ENCODE measurements around the gene UBAC1.

UBAC1 gene

GRCh38 chr9:135965124-135965756, 4.1 kb upstream of the UBAC1 start:
- no peak overlapping the region for H3K9ac ChIP-seq
- no peak overlapping the region for H3K4me3 ChIP-seq (IDR thresholded peaks at IDR 0.05; ENCODE audit: insufficient read depth, low read depth, low read length)
- H3K4me2 ChIP-seq = no peak overlapping the region
- no peaks in the 10 kb centered on the region for H4K20me1 ChIP-seq (ENCODE audit: insufficient read depth)
- peaks cover 47% of the 10 kb centered on the region for H3K27me3 ChIP-seq (ENCODE audit: insufficient read depth, low read depth)
- no peak overlapping the region for H3K27ac ChIP-seq
- 0 out of 2 replicates have a peak, but pooled peaks cover 4% of the 10 kb centered on the region for H3K79me2 ChIP-seq (ENCODE audit: insufficient read depth, low read depth)
- no peak for TF ChIP-seq CTCF (conservative IDR thresholded peaks at IDR 0.05; ENCODE audit: low read depth, low read length)
- H3K36me3 ChIP-seq (ENCODE audit: insufficient read depth) = no peaks in the 10 kb centered on the region
- H3K4me1 ChIP-seq (ENCODE audit: low read depth, poor library complexity, severe bottlenecking) = peaks cover 18% of the 10 kb centered on the region
- H2AFZ ChIP-seq (ENCODE audit: low read depth) = no peak overlapping the region

- H2AFZ ChIP-seq (ENCODE audit: low read depth) = no peak overlapping the region
- TF ChIP-seq CTCF (conservative IDR thresholded peaks at IDR 0.05; ENCODE audit: low read depth, low read length) = no peak
- no peak overlapping the region for H3K4me2 ChIP-seq
- H4K20me1 ChIP-seq (ENCODE audit: insufficient read depth) = no peaks in the 10 kb centered on the region
- no peak overlapping the region for H3K27ac ChIP-seq
- no peaks in the 10 kb centered on the region for H3K36me3 ChIP-seq (ENCODE audit: insufficient read depth)
- H3K4me1 ChIP-seq (ENCODE audit: low read depth, poor library complexity, severe bottlenecking) = peaks cover 26% of the 10 kb centered on the region
- peaks cover 34% of the 10 kb centered on the region for H3K27me3 ChIP-seq (ENCODE audit: insufficient read depth, low read depth)
- no peak overlapping the region for H3K9ac ChIP-seq
- peaks cover 14% of the 10 kb centered on the region; the same call in 1 of the 2 replicates for H3K79me2 ChIP-seq (ENCODE audit: insufficient read depth, low read depth)
- no peak overlapping the region for H3K4me3 ChIP-seq (IDR thresholded peaks at IDR 0.05; ENCODE audit: insufficient read depth, low read depth, low read length)
Measured at GRCh38 chr9:135963938-135964337, 2.8 kb upstream of the UBAC1 start.

GRCh38 chr9:135963338-135963737, 2.2 kb upstream of the UBAC1 start:
- Histone ChIP-seq H3K36me3 (ENCODE audit: insufficient read depth) (no peaks in the 10 kb centered on the region), H2AFZ (ENCODE audit: low read depth) (no peak overlapping the region), H4K20me1 (ENCODE audit: insufficient read depth) (no peaks in the 10 kb centered on the region), H3K9ac (no peak overlapping the region), H3K27ac (no peak overlapping the region), H3K79me2 (ENCODE audit: insufficient read depth, low read depth) (peaks cover 20% of the 10 kb centered on the region; the same call in 1 of the 2 replicates), H3K4me1 (ENCODE audit: low read depth, poor library complexity, severe bottlenecking) (peaks cover 26% of the 10 kb centered on the region), H3K27me3 (ENCODE audit: insufficient read depth, low read depth) (peaks cover 28% of the 10 kb centered on the region; the same call in 1 of the 2 replicates), H3K4me3 (IDR thresholded peaks at IDR 0.05; ENCODE audit: insufficient read depth, low read depth, low read length) (no peak overlapping the region), H3K4me2 (no peak overlapping the region)
- no peak for TF ChIP-seq CTCF (conservative IDR thresholded peaks at IDR 0.05; ENCODE audit: low read depth, low read length)

GRCh38 chr9:135962696-135963307, 1.6 kb upstream of the UBAC1 start:
- Histone ChIP-seq H4K20me1 (ENCODE audit: insufficient read depth) (no peaks in the 10 kb centered on the region), H3K4me3 (IDR thresholded peaks at IDR 0.05; ENCODE audit: insufficient read depth, low read depth, low read length) (no peak overlapping the region), H3K27me3 (ENCODE audit: insufficient read depth, low read depth) (peaks cover 23% of the 10 kb centered on the region; the same call in 1 of the 2 replicates), H3K27ac (no peak overlapping the region), H3K4me1 (ENCODE audit: low read depth, poor library complexity, severe bottlenecking) (peaks cover 26% of the 10 kb centered on the region), H2AFZ (ENCODE audit: low read depth) (no peak overlapping the region), H3K9ac (no peak overlapping the region), H3K36me3 (ENCODE audit: insufficient read depth) (no peaks in the 10 kb centered on the region), H3K79me2 (ENCODE audit: insufficient read depth, low read depth) (peaks cover 25% of the 10 kb centered on the region; the same call in 1 of the 2 replicates), H3K4me2 (no peak overlapping the region)
- no peak for TF ChIP-seq CTCF (conservative IDR thresholded peaks at IDR 0.05; ENCODE audit: low read depth, low read length)

Data from KMS-11 (cell line).